Measurements from ENCODE around the gene ATG14. TPM values are rescaled to one million over a fixed set of nuclear protein-coding genes. Genes with fewer than 3 reads are reported as not detected.

ATG14 gene
- total RNA-seq, 6 donors from 2014 or later = 7.6 to 29.3 (median 11.1) TPM

- ATAC-seq (ENCODE audit: low FRiP score in 2 of 2) = no peak
- H3K4me3 ChIP-seq = no peak overlapping the region
- DNase-seq = no peak
- H3K9me3 ChIP-seq = no peaks in the 10 kb centered on the region
- H3K36me3 ChIP-seq = peaks cover 0 to 18% (median 5%) of the 10 kb centered on the region in 4 donors
- 87 to 97% methylated on average over 1 of the region's 1 CpG for whole genome bisulfite sequencing, 2 donors
- no peaks in the 10 kb centered on the region for H3K27me3 ChIP-seq
- TF ChIP-seq, protein P1, sequence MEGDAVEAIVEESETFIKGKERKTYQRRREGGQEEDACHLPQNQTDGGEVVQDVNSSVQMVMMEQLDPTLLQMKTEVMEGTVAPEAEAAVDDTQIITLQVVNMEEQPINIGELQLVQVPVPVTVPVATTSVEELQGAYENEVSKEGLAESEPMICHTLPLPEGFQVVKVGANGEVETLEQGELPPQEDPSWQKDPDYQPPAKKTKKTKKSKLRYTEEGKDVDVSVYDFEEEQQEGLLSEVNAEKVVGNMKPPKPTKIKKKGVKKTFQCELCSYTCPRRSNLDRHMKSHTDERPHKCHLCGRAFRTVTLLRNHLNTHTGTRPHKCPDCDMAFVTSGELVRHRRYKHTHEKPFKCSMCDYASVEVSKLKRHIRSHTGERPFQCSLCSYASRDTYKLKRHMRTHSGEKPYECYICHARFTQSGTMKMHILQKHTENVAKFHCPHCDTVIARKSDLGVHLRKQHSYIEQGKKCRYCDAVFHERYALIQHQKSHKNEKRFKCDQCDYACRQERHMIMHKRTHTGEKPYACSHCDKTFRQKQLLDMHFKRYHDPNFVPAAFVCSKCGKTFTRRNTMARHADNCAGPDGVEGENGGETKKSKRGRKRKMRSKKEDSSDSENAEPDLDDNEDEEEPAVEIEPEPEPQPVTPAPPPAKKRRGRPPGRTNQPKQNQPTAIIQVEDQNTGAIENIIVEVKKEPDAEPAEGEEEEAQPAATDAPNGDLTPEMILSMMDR (IDR thresholded peaks at IDR 0.05) = no peak
- TF ChIP-seq POLR2AphosphoS5 (IDR thresholded peaks at IDR 0.05) = no peak
- no peak for TF ChIP-seq POLR2A (IDR thresholded peaks at IDR 0.05)
- TF ChIP-seq EP300 (IDR thresholded peaks at IDR 0.05) = no peak
- peaks cover 0 to 7% (median 0%) of the 10 kb centered on the region in 4 donors for H3K4me1 ChIP-seq
- H3K27ac ChIP-seq = no peak overlapping the region
Observed at GRCh38 chr14:55399183-55399582, 12.4 kb downstream of the ATG14 start.

- no peak overlapping the region for H3K27ac ChIP-seq
- WGBS, 2 donors = 87 to 89% methylated on average over 5 of the region's 5 CpGs
- TF ChIP-seq POLR2A (IDR thresholded peaks at IDR 0.05) (no peak), POLR2AphosphoS5 (IDR thresholded peaks at IDR 0.05) (no peak), EP300 (IDR thresholded peaks at IDR 0.05) (no peak)
- TF ChIP-seq, protein P1 (IDR thresholded peaks at IDR 0.05) = no peak
- DNase-seq (no peak), ATAC-seq (ENCODE audit: low FRiP score in 2 of 2) (peak in 1 of 2 donors; percentile 52)
- H3K4me3 ChIP-seq = no peak overlapping the region
- no peaks in the 10 kb centered on the region for H3K27me3 ChIP-seq
- H3K36me3 ChIP-seq = peaks cover 0 to 20% (median 6%) of the 10 kb centered on the region in 4 donors
- peaks cover 0 to 7% (median 0%) of the 10 kb centered on the region in 4 donors for H3K4me1 ChIP-seq
- H3K9me3 ChIP-seq = no peaks in the 10 kb centered on the region
Observed at GRCh38 chr14:55398679-55399078, 13.0 kb downstream of the ATG14 start.

- ATAC-seq (ENCODE audit: low FRiP score in 2 of 2) (no peak), DNase-seq (no peak)
- no peak for TF ChIP-seq POLR2A (IDR thresholded peaks at IDR 0.05)
- TF ChIP-seq, protein P1 (IDR thresholded peaks at IDR 0.05) = no peak
- no peak for TF ChIP-seq POLR2AphosphoS5 (IDR thresholded peaks at IDR 0.05)
- no peak for TF ChIP-seq EP300 (IDR thresholded peaks at IDR 0.05)
- Histone ChIP-seq H3K4me3 (no peak overlapping the region), H3K27me3 (no peaks in the 10 kb centered on the region), H3K27ac (no peak overlapping the region), H3K4me1 (no peaks in the 10 kb centered on the region), H3K9me3 (no peaks in the 10 kb centered on the region), H3K36me3 (peaks cover 3 to 29% (median 19%) of the 10 kb centered on the region in 4 donors)
- 92 to 93% methylated on average over 4 of the region's 4 CpGs for WGBS, 2 donors
Observed at GRCh38 chr14:55389330-55389729, 22.3 kb downstream of the ATG14 start.

- DNase-seq (no peak), ATAC-seq (ENCODE audit: low FRiP score in 2 of 2) (no peak)
- TF ChIP-seq POLR2AphosphoS5 (IDR thresholded peaks at IDR 0.05) (no peak), POLR2A (IDR thresholded peaks at IDR 0.05) (no peak), EP300 (IDR thresholded peaks at IDR 0.05) (no peak)
- TF ChIP-seq, protein P1 (IDR thresholded peaks at IDR 0.05) = no peak
- Histone ChIP-seq H3K4me3 (no peak overlapping the region), H3K27ac (no peak overlapping the region), H3K9me3 (no peaks in the 10 kb centered on the region), H3K27me3 (no peaks in the 10 kb centered on the region), H3K36me3 (peaks cover 3 to 35% (median 20%) of the 10 kb centered on the region in 4 donors), H3K4me1 (no peaks in the 10 kb centered on the region)
Observed at GRCh38 chr14:55388160-55388559, 23.5 kb downstream of the ATG14 start.

- H3K9me3 ChIP-seq = no peaks in the 10 kb centered on the region
- H3K4me1 ChIP-seq = no peaks in the 10 kb centered on the region
- 97 to 99% methylated on average over 4 of the region's 4 CpGs for WGBS, 2 donors
- DNase-seq (no peak), ATAC-seq (ENCODE audit: low FRiP score in 2 of 2) (no peak)
- H3K27ac ChIP-seq = peak overlapping the region in 1 of 4 donors; percentile 40
- TF ChIP-seq POLR2A (IDR thresholded peaks at IDR 0.05) (no peak), POLR2AphosphoS5 (IDR thresholded peaks at IDR 0.05) (no peak), EP300 (IDR thresholded peaks at IDR 0.05) (no peak)
- TF ChIP-seq, protein P1 (IDR thresholded peaks at IDR 0.05) = no peak
- H3K27me3 ChIP-seq = no peaks in the 10 kb centered on the region
- no peak overlapping the region for H3K4me3 ChIP-seq
- H3K36me3 ChIP-seq = peaks cover 3 to 40% (median 21%) of the 10 kb centered on the region in 4 donors
Observed at GRCh38 chr14:55387121-55387520, 24.5 kb downstream of the ATG14 start.
